WTC11 (cell line): ENCODE measurements around the gene TRRAP.

Experiments used
- CTCF ChIP-seq: fragments of 200-600 bp; IDR thresholded peaks from 2 replicates; pipeline ENCODE4 v1.8.0; 2022; ENCODE audit warnings: antibody characterized with exemption
- ZNF532 ChIP-seq: fragments of 250-450 bp; sonication (Bioruptor Pico); IDR thresholded peaks from 2 replicates; pipeline ENCODE4 v1.9.0; 2021; ENCODE audit warnings: mild to moderate bottlenecking, borderline replicate concordance

GRCh38 chr7:98869597-98870120, 8.7 kb upstream of the TRRAP start, which contains the start of gene TMEM130:
- TF ChIP-seq ZNF532 (CRISPR knock-in tag) (no peak), CTCF (no peak)
